Bone marrow (tissue), 2 donors: ENCODE data around the gene IFIT2.
"Not testable (repeated sequence)": the region's sequence is repeated elsewhere in the genome, so short reads cannot be mapped to it uniquely, and the experiment has no call there.

Experiments used
- DNase-seq, 2 donors: peaks; one replicate each; lab custom pipeline; 2025; lab: John Stamatoyannopoulos, UW

The IFIT2 gene, protein sequence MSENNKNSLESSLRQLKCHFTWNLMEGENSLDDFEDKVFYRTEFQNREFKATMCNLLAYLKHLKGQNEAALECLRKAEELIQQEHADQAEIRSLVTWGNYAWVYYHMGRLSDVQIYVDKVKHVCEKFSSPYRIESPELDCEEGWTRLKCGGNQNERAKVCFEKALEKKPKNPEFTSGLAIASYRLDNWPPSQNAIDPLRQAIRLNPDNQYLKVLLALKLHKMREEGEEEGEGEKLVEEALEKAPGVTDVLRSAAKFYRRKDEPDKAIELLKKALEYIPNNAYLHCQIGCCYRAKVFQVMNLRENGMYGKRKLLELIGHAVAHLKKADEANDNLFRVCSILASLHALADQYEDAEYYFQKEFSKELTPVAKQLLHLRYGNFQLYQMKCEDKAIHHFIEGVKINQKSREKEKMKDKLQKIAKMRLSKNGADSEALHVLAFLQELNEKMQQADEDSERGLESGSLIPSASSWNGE

DNA sequence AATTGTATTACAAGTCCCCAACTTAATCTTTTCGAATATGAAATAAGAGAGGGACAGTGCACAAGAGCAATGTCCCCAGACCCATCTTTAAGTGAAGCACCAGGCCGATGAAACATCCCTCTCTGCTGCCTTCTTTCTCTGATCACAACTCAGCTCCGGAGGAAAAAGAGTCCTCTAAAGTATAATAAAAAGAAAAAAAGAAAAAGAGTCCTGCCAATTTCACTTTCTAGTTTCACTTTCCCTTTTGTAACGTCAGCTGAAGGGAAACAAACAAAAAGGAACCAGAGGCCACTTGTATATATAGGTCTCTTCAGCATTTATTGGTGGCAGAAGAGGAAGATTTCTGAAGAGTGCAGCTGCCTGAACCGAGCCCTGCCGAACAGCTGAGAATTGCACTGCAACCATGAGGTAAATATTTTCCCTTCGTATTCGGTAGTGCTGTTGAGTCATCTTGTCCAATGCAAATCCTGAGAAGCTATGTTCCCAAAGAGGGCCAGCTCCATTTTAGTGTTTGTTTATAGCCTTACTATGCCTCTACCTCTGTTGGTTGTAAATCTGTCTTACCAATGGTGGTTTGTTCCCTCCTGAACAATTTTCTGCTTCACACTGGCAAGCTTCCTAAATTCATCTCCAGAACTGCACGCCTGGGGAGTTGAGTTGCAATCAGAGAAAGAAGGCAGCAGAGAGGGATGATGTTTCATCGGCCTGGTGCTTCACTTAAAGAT is at the start of gene IFIT2:
Gene IFIT2, plus strand, starts transcription at position 326 of the 725 bp plus-strand sequence. Its CDS starts 78 bp downstream, at position 404.
- DNase-seq: peak in 1 of 2 donors; percentile 92

DNA sequence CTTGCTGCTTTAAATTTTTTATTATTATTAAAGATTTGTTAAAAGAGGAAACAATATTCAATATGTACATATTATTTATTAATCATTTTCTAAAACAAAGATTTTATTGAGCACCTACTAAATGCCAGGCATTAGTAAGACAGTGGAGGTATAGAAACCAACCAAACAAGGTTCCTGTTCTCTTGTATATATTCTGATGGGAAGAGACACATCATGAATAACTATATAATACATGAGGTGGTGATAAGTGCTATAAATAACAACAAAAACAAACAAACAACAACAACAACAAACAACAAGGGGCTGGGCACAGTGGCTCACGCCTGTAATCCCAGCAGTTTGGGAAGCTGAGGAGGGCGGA is 49.6 kb upstream of the IFIT2 start:
- no peak for DNase-seq

DNA sequence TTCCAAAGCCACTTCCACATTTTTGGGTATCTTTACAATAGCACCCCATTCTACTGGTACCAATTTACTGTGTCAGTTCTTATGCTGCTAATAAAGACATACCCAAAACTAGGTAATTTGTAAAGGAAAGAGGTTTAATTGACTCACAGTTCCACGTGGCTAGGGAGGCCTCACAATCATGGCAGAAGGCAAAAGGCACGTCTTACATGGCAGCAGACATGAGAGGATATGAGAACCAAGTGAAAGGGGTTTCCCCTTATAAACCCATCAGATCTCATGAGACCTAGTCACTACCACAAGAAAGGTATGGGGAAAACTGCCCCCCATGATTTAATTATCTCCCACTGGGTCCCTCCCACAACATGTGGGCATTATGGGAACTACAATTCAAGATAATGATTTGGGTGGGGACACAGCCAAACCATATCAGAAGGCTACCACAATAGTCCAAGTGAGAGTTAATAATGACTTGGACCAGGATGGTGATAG is 46.7 kb upstream of the IFIT2 start:
- not testable (repeated sequence) for DNase-seq

DNA sequence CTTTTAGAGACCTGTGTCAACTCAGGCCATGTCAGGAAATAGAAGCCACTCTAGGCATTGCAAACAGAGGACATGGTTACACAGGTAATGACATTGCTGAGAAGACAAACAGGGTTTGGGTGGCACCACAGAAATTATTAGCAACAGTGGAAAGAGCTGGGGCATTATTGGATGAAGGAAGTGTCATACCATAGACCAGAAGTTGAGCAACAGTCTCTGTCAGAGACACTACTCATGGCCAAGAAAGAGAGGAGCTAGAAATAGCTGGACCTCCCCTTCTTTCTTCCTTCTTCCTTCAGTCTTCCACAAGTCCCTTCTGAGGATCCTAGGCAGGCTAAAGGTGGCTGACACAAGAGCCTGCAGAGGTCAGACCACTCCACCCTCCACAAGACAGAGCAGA is 46.1 kb upstream of the IFIT2 start:
- no peak for DNase-seq

DNA sequence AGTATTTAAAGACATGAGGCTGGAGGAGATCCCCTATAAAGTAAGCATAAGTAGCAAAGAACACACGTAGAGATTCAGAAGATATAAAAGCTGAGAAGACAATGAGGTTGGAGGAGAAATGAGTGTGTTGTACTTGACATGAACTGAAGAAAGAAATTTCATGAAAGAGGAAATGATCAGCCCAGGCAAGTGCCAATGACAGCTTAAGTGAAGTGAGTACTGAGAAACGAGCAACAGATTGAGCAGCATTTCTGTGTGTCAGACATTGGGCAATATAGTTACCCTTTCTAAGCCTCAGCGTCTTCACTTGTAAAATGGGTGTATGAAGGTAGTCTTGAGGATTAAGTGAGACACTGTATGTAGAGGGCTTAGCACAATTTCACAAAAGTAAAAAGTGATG is 45.5 kb upstream of the IFIT2 start:
- DNase-seq: no peak

DNA sequence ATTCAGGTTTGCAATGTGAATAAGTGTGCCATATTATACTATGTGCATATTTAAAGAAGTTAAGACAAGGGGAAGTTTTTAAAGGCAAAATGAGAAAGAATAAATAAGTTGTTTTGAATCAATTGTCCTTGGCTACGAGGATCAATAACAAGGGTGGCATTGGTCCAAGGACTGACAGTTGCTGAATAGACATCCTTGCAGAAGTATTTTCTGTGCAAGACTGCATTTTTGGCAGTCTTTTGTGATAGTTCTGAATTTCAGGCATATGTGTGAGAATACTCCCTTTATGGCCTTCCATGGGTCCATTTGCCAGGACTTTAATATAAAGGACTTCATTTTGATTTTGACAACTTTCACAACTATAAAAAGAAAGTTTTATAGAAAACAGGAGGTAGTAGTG is 44.9 kb upstream of the IFIT2 start:
- no peak for DNase-seq

DNA sequence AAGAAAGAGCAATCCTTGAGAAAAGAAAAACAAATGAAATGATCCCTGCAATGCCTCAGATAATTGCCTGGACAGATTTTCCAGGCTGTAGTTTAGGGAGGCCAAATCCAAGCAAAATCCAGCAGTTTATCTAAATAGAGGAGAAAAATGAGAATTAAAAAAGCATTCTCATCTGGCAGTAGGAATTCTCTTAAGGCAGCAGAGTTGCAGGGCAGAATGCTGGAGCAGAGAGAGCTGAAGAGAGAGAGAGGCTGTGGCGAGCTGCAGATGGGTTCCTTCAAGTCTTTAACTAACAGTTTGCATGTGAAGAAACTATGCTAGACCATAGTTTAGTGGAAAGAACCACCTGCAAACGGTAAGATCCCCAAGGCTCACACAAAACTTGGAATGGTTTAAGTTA is 44.3 kb upstream of the IFIT2 start:
- DNase-seq: no peak

DNA sequence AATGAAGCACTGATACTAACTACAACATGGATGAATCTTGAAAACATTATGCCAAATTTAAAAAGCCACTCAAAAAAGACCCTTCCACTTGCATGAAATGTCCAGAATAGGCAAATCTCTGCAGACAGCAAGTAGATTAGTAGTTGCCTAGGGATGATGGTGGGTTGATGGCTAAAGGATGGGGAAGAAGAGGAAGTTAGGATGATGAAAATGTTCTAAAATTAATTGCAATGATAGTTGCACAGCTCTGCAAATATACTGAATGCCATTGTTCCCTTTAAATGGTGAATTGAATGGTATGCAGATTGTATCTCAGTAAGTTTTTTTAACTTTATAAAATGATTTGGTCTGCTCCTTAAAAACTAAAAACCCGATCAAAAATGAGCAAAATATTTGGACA is 43.0 kb upstream of the IFIT2 start:
- no peak for DNase-seq

DNA sequence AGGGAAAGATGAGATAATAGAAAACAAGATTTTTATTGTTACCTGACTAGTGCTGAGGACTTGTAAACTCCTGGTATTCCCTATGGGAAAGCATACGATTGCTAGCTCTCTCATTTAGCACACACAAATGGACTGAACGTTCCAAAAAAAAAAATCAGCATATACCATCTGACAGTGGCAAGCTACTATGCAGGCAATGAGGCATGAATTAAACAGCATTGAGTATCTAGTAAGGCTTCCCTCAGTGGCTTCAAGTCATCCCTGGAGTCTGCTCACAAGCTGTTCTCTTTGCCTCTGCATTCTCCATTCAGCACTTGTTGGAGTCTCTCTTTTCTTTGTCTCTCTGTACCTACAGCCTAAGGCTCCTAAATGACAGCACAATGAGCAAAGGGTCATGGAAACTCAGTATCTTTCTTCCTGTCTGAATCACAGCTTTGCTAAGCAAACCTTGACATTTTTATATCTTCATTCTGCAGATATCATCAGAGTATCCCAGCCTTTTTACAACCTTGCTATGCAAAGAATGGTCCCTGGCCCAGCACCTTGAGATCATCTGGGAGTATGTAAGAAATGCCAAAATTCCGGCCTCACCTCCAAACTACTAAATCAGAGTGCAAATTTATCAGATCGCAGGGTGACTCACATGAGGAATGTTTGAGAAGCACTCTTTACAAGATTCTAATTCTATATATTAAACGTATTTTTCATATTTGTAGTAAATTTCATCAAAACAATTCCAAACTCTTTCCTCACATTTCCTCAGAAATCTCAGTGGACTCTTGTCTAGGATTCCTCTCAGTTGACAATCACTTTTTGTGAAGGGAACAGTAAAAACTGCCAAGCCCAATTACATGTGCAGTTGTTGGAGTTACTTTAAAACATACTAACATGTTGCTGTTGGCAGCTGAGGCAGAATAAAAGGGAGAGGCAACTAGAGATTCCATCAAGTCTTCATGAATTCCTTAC is 39.5 kb upstream of the IFIT2 start:
- no peak for DNase-seq

DNA sequence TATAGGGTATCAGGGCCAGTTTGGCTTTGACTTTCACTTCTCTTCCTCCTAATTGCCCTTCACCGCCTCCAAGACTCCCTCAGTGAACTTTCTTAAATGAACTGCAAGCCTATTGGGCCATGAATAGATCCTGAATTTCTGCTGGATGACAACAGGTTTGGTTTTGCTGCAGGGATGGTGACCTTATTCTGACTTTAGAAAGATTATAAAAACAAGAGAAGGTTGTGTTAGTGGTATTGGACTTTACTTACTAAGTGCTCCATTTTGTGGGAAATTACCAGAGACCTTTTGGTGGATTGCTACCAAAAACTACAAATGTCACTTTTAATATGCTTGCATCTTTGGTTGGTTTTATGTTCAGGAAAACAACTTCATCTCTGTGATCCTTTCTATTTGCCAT is 38.8 kb upstream of the IFIT2 start:
- DNase-seq: no peak

DNA sequence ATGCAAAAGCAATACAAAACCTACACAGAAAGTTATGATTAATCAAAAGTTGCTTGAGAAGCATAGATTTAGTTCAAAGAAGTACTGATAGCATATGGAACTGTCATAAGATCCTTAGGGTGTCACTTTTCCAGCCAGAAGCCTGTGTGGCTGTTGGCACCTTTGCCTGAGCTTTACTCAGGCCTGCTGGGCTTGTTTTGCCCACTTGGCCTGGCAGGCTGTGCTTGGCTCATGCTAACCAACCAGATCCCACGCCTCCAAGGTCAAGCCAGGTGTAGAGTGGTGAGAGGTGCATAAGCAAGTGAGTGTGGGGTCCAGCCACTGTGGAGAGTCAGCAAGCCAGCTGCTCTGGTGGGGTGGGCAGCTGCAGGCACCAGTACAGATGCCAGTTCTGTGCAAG is 38.3 kb upstream of the IFIT2 start:
- no peak for DNase-seq

DNA sequence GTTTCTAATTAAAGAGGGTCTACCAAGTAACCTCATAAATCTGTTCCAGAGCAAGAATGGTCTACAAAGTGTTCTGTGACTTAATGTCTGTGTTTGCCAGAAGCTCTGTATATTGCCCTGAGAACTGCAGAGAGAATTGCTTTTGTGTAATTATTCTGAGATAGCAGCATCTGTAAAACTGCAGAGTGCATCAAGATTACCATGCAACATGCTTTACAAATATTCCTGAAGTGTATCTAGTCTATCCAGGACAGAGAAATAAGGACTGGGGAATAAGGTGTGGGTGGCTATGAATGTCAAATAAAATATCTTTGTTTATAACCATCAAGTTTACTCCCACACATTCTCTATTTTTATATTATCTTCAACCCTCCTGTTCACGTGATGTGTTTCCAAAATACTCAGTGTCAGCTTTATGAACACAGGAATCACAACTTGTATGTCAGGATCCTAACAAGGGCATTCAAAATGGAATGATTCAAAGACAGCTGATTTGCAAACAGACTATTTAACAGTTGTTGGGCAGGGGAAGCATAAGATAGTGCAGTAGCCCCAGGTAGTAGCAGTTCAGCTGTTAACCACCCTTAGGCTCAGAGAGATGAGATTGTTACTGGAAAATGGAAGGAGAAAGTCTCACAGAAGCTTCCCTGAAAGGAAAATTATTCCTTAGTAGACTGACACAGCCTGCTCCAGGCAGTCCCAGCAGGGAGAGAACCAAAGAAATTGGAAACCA is 35.0 kb upstream of the IFIT2 start:
- DNase-seq: no peak

DNA sequence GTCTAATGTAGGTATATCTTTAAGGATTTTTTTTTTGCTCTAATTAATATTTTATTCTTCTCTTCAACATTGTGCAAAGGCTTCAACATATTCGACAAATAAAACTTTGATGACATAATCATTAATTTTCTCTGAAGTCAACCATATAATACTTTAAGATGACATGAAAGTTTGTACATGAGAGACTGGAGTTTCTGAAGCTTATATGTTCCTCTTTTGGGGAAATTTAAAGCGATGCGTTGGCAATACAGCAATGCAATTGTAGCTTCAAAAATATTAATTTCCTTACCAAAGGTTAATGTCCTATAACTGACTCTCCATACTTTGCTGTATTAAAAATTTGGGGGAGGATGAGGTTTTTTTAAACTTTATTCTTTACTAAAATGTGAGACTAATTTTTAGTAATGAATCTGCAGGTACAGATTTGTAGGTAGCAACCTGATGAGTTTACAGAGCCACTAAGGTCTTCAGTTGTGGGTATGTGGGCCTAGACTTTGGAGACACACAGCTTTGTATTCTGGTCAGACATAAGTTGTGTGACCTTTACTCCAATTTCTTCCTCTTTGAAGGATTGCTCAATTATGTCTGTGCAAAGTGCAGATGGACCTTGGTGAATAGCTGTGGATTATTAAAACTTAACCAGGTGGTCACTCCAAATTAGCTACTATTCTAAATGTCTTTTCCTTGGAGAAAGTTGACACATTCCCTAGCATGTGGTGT is 32.3 kb upstream of the IFIT2 start:
- no peak for DNase-seq

DNA sequence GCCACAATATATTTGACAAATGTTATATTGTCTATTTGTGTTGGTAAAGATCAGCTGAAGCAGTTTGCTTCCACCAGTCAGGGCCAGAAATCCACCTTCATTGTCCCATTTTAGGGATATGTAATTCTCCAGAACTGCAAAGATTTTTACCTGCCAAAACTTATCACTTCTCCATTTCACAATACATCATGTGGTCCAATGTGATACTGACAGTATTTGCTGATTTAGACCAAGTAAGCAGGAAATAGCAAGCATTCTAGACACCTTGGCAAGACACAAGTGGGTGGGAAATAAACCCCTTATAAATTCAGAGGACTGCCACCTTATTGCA is 31.7 kb upstream of the IFIT2 start:
- no peak for DNase-seq

DNA sequence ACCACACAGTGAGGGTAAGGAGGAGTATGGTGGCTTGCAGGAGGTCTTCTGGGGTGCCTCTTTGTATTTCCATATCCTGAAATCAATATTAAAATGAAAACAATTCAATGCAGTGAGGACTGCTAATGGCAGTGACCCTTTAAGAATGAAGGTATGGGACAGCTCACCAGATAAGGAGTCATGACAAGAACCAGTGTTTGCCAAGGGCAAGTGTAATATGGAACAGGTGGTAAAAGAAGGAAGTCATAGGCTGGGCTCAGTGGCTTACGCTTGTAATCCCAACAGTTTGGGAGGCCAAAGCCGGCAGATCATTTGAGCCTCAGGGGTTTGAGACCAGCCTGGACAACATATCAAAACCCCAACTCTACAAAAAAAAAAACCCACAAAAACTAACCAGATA is 30.3 kb upstream of the IFIT2 start:
- no peak for DNase-seq

DNA sequence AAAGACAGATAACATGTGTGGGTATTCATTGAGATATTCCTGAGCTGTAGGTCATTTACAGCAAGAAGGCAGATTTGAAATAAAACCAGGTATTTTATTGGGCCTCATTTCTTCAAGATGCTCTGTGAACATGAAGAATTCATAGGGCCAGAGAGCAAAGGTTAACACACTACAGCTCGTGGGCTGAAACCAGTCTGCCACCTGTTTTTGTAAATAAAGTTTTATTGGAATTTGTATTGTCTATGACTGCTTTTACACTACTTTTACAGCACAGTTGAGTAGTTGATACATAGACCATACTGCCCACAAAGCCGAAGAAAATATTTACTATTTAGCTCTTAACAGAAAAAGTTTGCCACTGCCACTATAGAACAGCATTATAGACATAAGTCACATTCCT is 28.2 kb upstream of the IFIT2 start:
- DNase-seq: no peak

DNA sequence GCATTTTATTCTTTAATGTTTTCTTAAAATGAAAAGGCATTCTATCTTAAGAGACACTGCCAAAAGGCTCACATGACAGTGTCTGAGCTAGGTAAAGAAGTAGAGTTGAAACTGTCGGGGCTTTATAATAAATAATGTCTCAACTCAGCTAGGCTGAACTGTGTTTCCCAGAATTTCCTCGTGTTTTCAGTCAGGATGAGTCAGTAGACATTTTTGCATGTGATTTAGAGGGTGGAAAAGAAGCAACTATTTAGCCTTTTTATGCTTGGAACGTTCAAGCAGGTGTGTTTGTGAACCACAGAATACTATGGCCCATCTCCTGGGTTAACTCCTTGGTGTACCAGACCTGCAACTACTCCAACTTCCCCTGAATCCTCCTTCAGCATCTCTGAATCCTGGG is 26.9 kb upstream of the IFIT2 start:
- no peak for DNase-seq

DNA sequence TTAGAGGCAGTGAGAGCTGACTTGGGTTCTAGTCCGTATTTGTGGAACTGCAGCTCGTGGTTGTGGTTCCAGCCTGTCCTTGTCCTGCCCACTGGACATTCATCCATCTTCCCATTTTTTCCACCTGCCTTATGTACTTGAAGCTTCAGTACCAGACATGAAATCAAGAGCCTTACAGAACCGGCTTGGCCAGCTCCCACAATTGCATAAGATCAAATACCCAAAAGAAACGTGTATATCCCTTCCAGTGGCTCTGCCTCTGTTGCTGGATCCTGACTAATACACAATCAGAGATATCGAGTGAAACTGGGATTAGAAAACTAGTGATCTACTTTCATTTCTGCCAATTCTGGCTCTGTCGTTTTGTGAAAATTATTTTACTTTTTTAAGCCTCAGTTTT is 26.5 kb upstream of the IFIT2 start:
- no peak for DNase-seq

DNA sequence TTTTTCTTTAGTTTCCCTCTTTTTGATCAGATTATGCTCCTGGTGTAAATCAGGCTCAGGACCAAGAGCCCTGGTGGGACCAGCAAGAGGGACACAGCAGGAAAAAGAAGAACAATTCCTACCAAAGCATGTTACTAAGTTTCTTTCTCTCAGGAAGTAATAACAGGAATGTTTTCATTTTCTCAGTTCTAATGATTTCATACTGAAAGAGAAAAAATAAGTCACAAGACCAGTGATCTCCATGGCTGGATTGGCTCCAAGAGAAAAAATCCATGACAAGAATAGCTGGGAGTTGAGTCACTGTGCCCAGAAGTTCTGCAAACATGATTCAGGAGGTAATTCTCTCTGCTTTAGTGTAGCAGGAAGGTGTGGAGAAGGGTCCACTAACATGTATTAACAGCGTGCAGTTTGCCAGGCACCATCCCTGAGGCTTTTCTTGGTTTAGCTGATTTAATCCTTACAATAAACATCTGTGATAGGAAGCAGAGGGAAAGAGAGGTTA is 23.8 kb upstream of the IFIT2 start:
- no peak for DNase-seq

DNA sequence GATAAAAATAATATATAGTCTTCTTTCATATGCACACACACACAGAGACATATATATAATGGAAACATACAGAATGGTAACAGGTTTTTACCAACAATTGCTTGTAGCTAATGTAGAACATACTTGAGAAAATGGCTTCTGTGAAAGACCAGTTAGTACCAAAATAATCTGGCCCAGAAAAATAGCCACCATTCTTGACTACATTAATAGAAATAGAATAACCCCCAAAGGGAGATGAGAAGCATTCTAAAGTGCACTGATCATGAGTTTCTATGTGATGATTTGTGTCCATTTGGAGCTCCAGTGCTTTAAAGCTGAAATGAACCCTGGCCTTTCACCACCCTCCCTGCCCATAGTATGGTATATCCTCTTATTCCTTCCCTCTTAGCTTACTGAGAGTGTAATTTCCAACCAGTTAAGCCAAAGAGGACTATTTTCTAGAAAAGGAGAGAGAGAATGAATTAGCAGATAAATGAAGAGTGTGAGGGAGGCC is 22.9 kb upstream of the IFIT2 start:
- no peak for DNase-seq
